T-helper 1 cell treated with Interleukin-12 subunit alpha and Interleukin-12 subunit beta and Interleukin-4 antibody, amounts not matched to agents 30 μg/mL and 1 μg/mL, for 36 hours (primary cell): ENCODE data around the gene LBHD2.

Source experiments
- H3K27ac Mint-ChIP-seq: one replicate; pipeline ENCODE4 v1.8.0; 2021; ENCODE audit warnings: mild to moderate bottlenecking, mixed read lengths
- H3K27me3 Mint-ChIP-seq: one replicate; pipeline ENCODE4 v1.8.0; 2021; ENCODE audit warnings: low read depth, mixed read lengths
- H3K36me3 Mint-ChIP-seq: one replicate; pipeline ENCODE4 v1.8.0; 2021; ENCODE audit warnings: low read depth, mixed read lengths
- H3K4me1 Mint-ChIP-seq: one replicate; pipeline ENCODE4 v1.8.0; 2021; ENCODE audit warnings: low read depth, mixed read lengths
- H3K4me3 Mint-ChIP-seq: one replicate; pipeline ENCODE4 v1.8.0; 2021; ENCODE audit warnings: mild to moderate bottlenecking, moderate library complexity, mixed read lengths
- H3K9me3 Mint-ChIP-seq: one replicate; pipeline ENCODE4 v1.8.0; 2021; ENCODE audit warnings: mixed read lengths

Gene LBHD2

DNA sequence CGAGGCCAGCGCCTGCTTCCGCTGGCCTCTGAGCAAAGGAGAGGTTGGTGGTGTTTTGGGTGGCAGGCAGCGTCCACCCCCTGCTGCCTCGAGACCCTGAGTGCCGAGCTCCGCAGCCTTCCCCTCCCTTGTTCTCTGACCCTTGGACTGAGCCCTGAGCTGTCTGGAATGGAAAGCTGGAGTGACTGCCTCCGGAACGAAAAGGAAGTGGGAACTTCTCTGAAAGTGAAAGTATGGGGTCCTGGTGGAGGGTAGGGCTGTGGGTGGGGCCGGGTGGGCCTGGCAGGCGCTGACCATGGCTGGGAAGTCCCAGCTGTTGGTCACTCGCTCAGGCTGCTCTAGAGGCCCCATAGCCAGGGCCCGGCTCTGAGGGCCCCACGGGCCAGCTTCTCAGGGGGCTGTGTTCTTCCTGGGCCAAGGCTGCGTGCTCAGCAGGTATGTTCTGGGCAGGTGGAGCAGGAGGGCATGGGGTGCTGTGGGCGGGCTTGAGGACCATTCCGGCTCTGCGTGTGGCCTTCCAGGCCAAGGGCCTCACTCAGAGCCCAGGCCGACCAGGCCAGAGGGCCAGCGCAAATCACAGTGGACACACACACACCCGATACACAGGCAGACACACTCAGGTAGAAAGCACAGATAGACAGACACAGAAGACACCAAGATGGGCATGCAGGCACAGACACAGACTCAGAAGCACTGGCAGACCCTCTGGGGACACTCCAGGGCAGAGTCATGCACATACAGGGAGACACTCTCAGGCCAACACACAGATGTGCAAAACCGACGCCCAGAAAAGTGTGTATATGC, 10.6 kb downstream of the LBHD2 start, which contains the start of gene EXOC3L4:
TSS of gene EXOC3L4 (plus strand) at position 320 of the 804 bp plus-strand sequence. CDS start 5,495 bp downstream, outside the sequence.
- Mint-ChIP-seq H3K36me3 (no peaks in the 10 kb centered on the region), H3K4me3 (no peak within 1 kb of the TSS), H3K9me3 (no peaks in the 10 kb centered on the region), H3K27me3 (peaks cover 3% of the 10 kb centered on the region), H3K4me1 (no peaks in the 10 kb centered on the region), H3K27ac (no peak within 1 kb of the TSS)

DNA sequence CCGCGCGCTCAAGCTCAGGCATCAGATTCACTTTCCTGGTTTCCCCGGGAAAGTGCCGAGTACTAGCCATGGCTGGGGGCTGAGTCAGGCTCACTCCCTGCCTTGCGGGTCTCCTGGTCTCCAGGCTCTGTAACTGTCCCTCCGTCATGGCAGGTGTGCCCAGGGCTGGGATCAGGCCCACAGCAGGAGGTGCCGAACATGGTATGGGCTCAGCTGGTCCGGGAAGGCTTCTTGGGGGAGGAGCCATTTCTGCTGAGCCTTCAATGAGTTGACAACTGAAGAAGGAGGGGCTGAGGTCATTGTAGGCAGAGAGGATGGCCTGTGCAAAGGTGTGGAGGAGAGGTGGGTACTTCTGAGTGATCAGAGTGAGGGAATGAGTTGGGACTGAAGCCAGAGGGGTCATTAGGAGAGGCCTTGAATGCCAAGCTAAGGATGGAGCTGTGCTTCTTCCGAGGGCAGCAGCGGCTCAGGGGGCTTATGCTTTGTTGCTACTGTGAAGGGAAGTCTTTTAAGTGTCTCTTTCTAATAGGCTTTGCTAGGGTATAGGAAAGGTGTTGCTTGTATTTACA, 11.3 kb downstream of the LBHD2 start:
- Mint-ChIP-seq H3K27ac (no peak overlapping the region), H3K4me1 (no peaks in the 10 kb centered on the region), H3K36me3 (no peaks in the 10 kb centered on the region), H3K27me3 (peaks cover 3% of the 10 kb centered on the region), H3K4me3 (no peak overlapping the region), H3K9me3 (no peaks in the 10 kb centered on the region)

DNA sequence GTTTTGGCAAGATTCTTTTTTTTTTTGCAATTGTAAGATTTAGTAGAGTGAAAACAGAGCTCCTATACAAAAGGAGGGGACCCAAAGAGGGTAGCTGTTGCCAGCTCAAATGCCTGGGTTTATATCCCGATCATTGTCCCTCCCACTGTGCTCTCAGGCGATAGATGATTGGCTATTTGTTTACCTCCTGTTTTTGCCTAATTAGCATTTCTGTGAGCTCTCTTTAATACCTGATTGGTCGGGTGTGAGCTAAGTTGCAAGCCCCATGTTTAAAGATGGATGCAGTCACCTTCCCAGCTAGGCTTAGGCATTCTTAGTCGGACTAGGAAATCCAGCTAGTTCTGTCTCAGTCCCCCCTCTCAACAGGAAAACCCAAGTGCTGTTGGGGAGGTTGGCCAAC, 12.4 kb downstream of the LBHD2 start:
- Mint-ChIP-seq H3K9me3 (no peaks in the 10 kb centered on the region), H3K27ac (no peak overlapping the region), H3K4me3 (no peak overlapping the region), H3K4me1 (no peaks in the 10 kb centered on the region), H3K27me3 (peaks cover 6% of the 10 kb centered on the region), H3K36me3 (no peaks in the 10 kb centered on the region)

DNA sequence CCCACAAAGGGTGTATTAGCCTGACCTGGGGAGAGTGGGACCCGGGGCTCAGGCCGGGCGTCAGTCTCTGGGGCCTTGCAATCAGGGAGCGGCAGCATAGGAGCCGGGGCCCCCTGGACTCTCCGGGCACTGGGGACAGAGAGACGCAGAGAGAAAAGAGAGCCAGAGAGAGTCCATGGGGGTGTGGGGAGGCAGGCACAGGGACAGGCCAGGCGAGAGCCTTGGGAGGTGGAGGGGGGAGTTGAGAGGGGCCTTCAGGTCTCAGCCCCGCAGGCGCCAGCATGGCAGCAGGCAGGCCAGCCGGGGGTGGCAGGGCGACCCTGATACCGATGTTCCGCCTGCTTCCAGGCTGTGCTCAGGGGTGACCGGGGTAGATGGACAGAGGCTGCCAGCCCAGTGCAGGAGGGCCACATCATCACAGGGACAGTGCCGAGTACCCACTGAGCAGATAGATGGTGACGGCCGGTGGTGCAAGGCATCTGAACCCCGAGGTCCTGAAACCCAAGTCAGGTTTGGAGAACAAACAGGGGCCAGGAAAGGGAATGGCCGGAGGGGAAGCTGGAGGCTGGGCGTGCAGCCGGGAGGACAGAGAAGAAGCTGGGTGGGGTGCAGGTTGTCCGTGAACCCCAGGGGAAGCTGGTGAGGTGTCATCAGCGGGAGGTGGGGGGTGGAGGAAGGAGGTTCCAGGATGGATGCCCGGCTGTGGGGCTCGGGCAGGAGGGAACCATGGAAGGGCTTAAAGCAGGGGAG, 13.4 kb downstream of the LBHD2 start:
- Mint-ChIP-seq H3K4me1 (no peaks in the 10 kb centered on the region), H3K27ac (no peak overlapping the region), H3K36me3 (no peaks in the 10 kb centered on the region), H3K4me3 (no peak overlapping the region), H3K27me3 (peaks cover 10% of the 10 kb centered on the region), H3K9me3 (no peaks in the 10 kb centered on the region)

DNA sequence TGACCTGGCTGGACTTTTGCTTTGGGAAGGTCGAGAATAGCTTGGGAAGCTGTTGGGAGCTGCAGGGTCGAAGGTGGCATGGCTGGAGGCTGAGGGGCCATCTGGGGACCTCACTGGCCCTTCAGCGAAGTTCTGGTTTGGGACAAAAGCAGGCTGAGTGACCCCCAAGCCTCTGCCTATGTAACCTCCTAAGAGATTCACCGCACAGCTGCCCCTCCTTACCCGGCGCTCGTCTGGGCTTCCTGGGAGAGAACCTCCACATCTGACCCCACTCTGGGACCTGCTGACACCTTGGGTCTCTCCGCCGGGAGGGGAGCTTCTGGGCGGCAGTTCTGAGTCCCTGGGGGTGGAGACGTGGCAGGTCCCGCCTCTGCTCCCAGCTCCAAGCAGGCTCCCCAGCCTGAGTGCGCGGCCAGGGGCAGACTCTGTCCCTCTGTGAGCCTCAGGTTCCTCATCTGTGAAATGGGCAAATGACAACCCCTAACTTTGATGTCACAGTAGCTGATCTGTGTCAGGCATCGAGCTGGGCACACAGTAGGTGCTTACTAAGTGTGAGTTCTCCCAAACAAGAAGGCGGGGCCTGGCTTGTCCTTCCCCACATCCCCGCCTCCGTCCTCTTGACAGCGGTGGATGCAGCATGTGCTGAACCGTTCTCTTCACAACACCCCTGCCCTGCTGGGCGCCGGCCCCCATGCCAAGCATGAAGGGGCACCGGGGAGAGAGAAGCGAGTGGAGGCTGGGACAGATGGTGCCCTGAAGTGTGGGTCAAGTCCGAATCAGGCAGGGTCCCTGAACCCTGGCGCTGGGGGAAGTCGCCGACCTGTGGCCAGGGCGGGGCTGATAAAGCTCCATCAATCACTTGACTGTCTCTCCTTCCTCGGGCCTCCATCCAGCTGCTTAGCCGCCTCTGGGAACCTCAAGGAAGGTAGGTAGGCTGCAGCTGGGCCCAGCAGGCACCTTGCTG, 14.3 kb downstream of the LBHD2 start:
- Mint-ChIP-seq H3K4me1 (no peaks in the 10 kb centered on the region), H3K36me3 (no peaks in the 10 kb centered on the region), H3K27ac (no peak overlapping the region), H3K4me3 (no peak overlapping the region), H3K9me3 (no peaks in the 10 kb centered on the region), H3K27me3 (peaks cover 15% of the 10 kb centered on the region)

DNA sequence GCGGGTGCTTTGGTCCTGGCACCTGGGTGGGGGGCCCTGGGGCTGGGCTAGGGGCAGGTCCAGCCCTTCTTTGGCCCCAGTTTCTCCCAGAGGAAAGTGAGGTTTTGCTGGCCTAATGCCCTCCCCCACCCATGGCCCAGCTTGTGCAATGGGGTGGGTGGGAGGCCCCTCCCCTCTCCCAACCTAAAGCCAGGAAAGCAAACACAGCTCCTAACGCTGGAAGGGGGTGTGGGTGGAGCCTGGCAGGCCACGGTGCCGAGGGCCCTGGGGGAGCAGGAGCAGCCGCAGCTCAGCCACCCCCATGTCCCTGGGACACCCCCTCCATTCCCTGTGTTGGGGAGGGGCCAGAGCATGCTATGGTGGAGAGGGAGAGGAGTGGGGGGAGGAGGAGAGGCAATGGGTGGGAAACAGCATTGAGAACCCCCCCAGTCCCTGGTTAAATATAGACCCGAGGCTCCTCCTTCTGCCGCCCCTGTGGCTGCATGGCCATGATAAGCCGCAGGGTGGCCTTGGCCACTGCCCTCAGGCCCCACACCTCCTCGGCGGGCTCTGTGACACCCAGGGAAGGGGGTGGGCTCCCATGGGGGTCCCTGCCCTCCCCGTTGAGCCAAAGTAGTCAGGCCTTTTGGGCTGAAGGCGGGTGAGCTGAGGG, 15.2 kb downstream of the LBHD2 start:
- Mint-ChIP-seq H3K9me3 (no peaks in the 10 kb centered on the region), H3K27ac (no peak overlapping the region), H3K4me1 (no peaks in the 10 kb centered on the region), H3K27me3 (peaks cover 20% of the 10 kb centered on the region), H3K36me3 (no peaks in the 10 kb centered on the region), H3K4me3 (no peak overlapping the region)

DNA sequence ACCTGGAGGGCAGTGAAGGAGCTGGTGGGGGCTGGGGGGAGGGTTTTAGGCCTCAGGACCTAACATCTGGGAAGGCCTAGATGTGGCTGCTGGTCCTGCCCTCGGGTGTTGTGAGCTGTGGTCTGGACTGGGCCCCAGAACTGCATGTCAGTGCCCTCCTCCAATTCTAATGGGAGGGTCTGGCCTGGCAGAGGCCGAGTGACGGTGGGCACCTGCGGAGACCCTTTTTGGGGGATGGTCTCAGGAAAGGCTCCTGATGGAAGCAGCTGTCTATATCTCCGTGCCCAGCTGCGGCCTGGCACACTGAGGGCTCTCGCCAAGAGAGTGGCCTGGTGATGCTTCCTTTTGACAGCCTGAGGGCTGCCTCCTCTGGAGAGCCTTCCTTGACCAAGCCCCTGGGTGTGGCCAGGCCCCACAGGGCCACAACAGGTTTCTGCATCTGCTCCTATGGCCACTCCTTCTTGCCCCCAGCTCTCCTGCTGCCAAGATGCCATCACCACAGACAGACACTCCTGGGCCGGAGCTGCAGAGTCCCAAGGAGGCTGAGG, 15.8 kb downstream of the LBHD2 start:
- H3K9me3 Mint-ChIP-seq, result no peaks in the 10 kb centered on the region
- peaks cover 21% of the 10 kb centered on the region for H3K27me3 Mint-ChIP-seq
- H3K4me1 Mint-ChIP-seq, result no peaks in the 10 kb centered on the region
- no peak overlapping the region for H3K4me3 Mint-ChIP-seq
- H3K36me3 Mint-ChIP-seq, result no peaks in the 10 kb centered on the region
- no peak overlapping the region for H3K27ac Mint-ChIP-seq

DNA sequence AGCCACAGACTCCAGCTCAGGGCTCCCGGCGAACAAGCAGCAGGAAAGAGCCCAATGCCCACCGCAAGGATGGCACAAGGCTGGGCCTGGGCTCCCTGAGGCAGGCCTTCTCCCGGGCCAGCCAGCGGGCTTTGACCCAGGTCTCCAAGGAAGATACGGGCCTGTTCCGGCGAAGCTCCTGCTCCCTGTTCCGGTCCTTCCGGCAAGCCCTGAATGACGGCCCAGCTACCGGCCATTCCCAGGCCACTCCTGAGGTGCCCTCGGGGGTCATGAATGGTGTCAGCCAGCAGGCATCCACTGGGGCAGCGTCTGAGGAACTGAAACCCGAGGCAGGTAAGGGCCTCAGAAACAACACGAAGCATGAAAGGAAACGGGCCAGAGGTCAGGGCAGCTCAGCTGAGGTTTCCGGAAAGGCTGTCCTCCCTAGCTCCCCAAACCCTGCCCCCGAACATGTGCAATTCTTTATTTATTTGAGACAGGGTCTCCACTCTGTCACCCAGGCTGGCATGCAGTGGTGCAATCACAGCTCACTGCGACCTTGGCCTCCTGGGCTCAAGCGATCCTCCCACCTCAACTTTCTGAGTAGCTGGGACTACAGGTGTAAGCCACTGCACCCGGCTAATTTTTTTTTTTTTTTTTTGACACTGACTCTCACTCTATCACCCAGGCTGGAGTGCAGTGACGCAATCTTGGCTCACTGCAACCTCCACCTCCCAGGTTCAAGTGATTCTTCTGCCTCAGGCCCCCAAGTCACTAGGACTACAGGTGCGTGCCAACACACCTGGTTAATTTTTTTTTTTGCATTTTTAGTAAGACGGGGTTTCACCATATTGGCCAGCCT, 16.5 kb downstream of the LBHD2 start:
- Mint-ChIP-seq H3K9me3 (no peaks in the 10 kb centered on the region), H3K36me3 (no peaks in the 10 kb centered on the region), H3K27ac (no peak overlapping the region), H3K4me3 (no peak overlapping the region), H3K4me1 (peaks cover 3% of the 10 kb centered on the region), H3K27me3 (peaks cover 28% of the 10 kb centered on the region)

DNA sequence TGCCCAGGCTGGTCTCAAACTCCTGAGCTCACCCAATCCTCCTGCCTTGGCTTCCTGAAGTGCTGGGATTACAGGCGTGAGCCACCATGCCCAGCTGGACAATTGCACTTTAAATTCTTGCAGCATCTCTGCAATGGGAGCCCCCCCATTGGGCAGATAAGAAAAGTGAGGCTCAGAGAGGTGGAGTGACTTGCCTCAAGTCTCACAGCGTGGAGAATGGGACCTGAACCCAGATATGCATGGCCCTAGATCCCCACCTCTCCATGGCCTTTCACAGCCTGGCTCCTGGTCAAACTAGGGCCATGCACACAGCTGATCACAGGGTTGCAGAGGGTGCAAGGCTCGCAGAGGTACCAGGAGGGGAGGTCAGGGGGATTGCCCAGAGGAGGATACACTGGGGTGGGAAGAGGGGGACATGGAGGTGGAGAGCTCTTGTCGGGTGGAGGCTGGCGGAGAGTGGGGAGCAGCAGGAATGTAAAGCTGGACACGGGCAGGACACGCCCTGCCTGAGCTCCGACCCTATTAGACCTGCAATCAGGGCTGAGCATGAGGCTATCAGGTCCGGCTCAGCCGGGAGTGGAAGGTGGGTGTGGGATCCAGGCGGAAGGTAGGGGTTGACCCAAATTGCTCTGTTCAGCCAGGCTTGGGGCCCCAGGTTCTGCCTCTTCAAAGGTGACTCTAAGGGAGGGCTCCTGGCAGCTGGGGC, 17.4 kb downstream of the LBHD2 start:
- Mint-ChIP-seq H3K36me3 (no peaks in the 10 kb centered on the region), H3K4me3 (no peak overlapping the region), H3K4me1 (peaks cover 3% of the 10 kb centered on the region), H3K27ac (no peak overlapping the region), H3K9me3 (no peaks in the 10 kb centered on the region), H3K27me3 (peaks cover 32% of the 10 kb centered on the region)

DNA sequence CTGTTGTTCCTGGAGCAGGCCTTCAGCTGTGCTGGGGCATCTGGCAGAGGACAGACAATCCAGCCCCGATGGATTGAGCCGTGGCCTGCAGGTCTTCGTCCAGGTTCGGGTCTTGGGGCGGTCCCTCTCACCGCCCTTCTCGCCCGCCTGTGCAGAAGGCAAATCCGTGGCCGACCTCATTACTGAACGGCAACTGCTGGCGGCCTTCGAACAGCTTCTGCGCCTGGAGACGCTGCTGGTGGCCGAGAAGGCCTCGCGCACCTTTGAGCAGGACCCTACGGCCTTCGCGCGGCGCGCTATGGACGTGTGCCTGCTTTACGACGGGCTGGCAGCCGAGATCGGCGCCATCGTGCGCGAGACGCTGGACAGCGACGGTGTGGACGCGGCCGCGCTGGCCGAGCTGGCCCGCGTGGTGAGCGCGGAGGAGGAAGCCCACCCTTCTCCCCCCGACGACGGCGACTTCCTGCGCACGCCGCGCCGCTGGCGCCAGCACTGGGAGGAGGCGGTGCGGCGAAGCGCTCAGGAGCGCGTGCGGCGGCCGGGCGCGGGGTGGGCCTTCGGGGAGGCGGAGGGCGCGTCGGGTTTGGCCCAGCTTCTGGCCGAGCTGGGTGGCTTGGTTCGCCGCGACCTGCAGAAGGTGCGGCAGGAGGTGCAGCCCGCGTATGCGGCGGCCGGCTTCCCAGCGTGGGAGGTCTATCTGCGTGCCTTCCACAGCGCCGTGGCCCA, 18.1 kb downstream of the LBHD2 start:
- peaks cover 32% of the 10 kb centered on the region for H3K27me3 Mint-ChIP-seq
- peaks cover 3% of the 10 kb centered on the region for H3K4me1 Mint-ChIP-seq
- H3K27ac Mint-ChIP-seq, result no peak overlapping the region
- H3K36me3 Mint-ChIP-seq, result no peaks in the 10 kb centered on the region
- H3K4me3 Mint-ChIP-seq, result no peak overlapping the region
- H3K9me3 Mint-ChIP-seq, result no peaks in the 10 kb centered on the region

DNA sequence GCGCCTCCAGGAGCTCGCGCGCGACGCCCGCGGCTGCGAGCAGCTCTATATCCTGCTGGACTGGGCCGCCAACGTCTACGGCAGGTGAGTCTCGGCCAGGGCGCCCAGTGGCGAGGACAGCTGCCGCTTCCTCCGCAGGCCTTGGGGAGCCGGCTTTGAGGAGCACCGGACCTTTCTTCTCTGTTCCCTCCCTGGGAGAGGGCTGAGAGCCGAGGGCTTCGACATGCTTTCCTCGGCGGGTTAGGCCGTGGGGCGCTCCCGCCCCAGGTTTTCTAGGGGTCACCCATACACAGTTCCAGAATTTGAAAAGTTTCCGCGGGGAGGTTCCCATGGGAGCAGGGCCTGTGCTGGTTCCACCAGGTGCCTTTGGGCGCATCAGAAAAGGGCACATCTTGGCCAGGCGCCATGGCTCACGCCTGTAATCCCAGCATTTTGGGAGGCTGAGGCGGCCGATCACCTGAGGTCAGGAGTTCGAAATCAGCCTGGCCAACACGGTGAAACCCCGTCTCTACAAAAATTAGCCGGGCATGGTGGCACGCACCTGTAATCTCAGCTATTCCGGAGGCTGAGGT, 18.8 kb downstream of the LBHD2 start:
- Mint-ChIP-seq H3K27ac (no peak overlapping the region), H3K4me1 (peaks cover 3% of the 10 kb centered on the region), H3K27me3 (peaks cover 32% of the 10 kb centered on the region), H3K36me3 (no peaks in the 10 kb centered on the region), H3K9me3 (no peaks in the 10 kb centered on the region), H3K4me3 (no peak overlapping the region)
